Hepatocyte (in vitro differentiated cells): ENCODE results near the gene MAGEF1. TPM values are rescaled to one million over a fixed set of nuclear protein-coding genes. Genes with fewer than 3 reads are reported as not detected.
A peak's percentile ranks its signal among the peaks of the same experiment; 100 is the strongest.

Experiments
- DNase-seq: peaks from one replicate; pipeline ENCODE4 v3.0.0-alpha.2; 2016; ENCODE audit warnings: low spot score
- H2AFZ ChIP-seq: fragments of 200-600 bp; sonication (generic); 2 replicates; pipeline ENCODE4 v1.6.0; 2016; ENCODE audit warnings: antibody characterized with exemption, mild to moderate bottlenecking
- H3K27ac ChIP-seq: fragments of 200-600 bp; sonication (generic); 2 replicates; pipeline ENCODE4 v1.5.1; 2016; ENCODE audit warnings: mild to moderate bottlenecking
- H3K27me3 ChIP-seq: fragments of 200-600 bp; sonication (generic); 2 replicates; pipeline ENCODE4 v1.6.1; 2016
- H3K36me3 ChIP-seq: fragments of 200-600 bp; sonication (generic); replicated peaks from 2 replicates; pipeline ENCODE4 v1.5.1; 2016; ENCODE audit warnings: low read depth; ENCODE audit not compliant: insufficient read depth
- H3K4me1 ChIP-seq: fragments of 200-600 bp; sonication (generic); 2 replicates; pipeline ENCODE4 v1.5.1; 2016; ENCODE audit warnings: mild to moderate bottlenecking, moderate library complexity; ENCODE audit not compliant: insufficient read depth
- H3K4me2 ChIP-seq: fragments of 200-600 bp; sonication (generic); 2 replicates; pipeline ENCODE4 v1.6.0; 2016
- H3K4me3 ChIP-seq: fragments of 200-600 bp; sonication (generic); 2 replicates; pipeline ENCODE4 v1.5.1; 2016; ENCODE audit warnings: mild to moderate bottlenecking
- H3K79me2 ChIP-seq: fragments of 200-600 bp; sonication (generic); 2 replicates; pipeline ENCODE4 v1.6.0; 2017; ENCODE audit warnings: mild to moderate bottlenecking
- H3K9me2 ChIP-seq: fragments of 200-600 bp; sonication (generic); replicated peaks from 2 replicates; pipeline ENCODE4 v1.6.0; 2017; ENCODE audit warnings: mild to moderate bottlenecking; ENCODE audit not compliant: insufficient read depth
- H3K9me3 ChIP-seq: fragments of 200-600 bp; sonication (generic); 2 replicates; pipeline ENCODE4 v1.5.1; 2016; ENCODE audit warnings: low read depth, mild to moderate bottlenecking
- H4K20me1 ChIP-seq: fragments of 200-600 bp; sonication (generic); 2 replicates; pipeline ENCODE4 v1.6.0; 2016; ENCODE audit warnings: mild to moderate bottlenecking; ENCODE audit not compliant: insufficient read depth, poor library complexity, severe bottlenecking
- CTCF ChIP-seq: fragments of 200-600 bp; sonication (generic); IDR thresholded peaks from 2 replicates; pipeline ENCODE4 v1.5.1; 2016; ENCODE audit warnings: antibody characterized with exemption, mild to moderate bottlenecking; ENCODE audit not compliant: poor library complexity
- EZH2 ChIP-seq: fragments of 200-600 bp; sonication (generic); IDR thresholded peaks from 2 replicates; pipeline ENCODE4 v1.6.1; 2016; ENCODE audit warnings: antibody characterized with exemption, mild to moderate bottlenecking, borderline replicate concordance
- EZH2phosphoT487 ChIP-seq: fragments of 200-600 bp; sonication (generic); IDR thresholded peaks from one replicate; pipeline ENCODE4 v1.6.1; 2018; ENCODE audit warnings: antibody characterized with exemption, mild to moderate bottlenecking, low read depth, moderate library complexity; ENCODE audit not compliant: unreplicated experiment, severe bottlenecking
- WGBS: methylation state at CpG from one replicate; pipeline ENCODE4 v1.1.6; 2016; ENCODE audit warnings: low lambda C conversion rate; ENCODE audit errors: missing lambda C conversion rate; 5-methylcytosine and 5-hydroxymethylcytosine counted together
- polyA plus RNA-seq: library from polyadenylated mRNA; unstranded; fragments of >200 nt; fragmentation: Nextera tagmentation; extraction: Ambion mirVana; gene quantifications from 2 replicates; pipeline ENCODE4 v1.2.1, GENCODE V29; 2016
- total RNA-seq: library from RNA; depleted of rRNA; stranded (reverse); fragments of >200 nt; gene quantifications from 2 replicates; pipeline ENCODE4 v1.2.3, GENCODE V29; 2014

MAGEF1 gene
- total and polyA plus RNA-seq, 2 experiments from 2014 or later, result 57.6 to 74.4 TPM

GRCh38 chr3:184756151-184757021 lies 44.5 kb upstream of the MAGEF1 start:
- Histone ChIP-seq H4K20me1 (no peaks in the 10 kb centered on the region), H3K9me3 (no peaks in the 10 kb centered on the region), H3K4me1 (peaks cover 38% of the 10 kb centered on the region), H3K4me2 (peak overlapping the region; percentile 64), H3K36me3 (no peaks in the 10 kb centered on the region), H3K79me2 (no peaks in the 10 kb centered on the region), H2AFZ (no peak overlapping the region), H3K27ac (peak overlapping the region; percentile 89), H3K27me3 (no peaks in the 10 kb centered on the region), H3K4me3 (no peak overlapping the region), H3K9me2 (no peaks in the 10 kb centered on the region)
- WGBS, result 51% methylated on average over 13 of the region's 13 CpGs
- TF ChIP-seq CTCF, result no peak
- TF ChIP-seq EZH2, result no peak
- no peak for TF ChIP-seq EZH2phosphoT487
- no peak for DNase-seq

- Histone ChIP-seq H3K27me3 (no peaks in the 10 kb centered on the region), H2AFZ (no peak overlapping the region), H3K4me1 (peaks cover 33% of the 10 kb centered on the region), H3K79me2 (no peaks in the 10 kb centered on the region), H4K20me1 (no peaks in the 10 kb centered on the region), H3K9me2 (no peaks in the 10 kb centered on the region), H3K9me3 (no peaks in the 10 kb centered on the region), H3K36me3 (no peaks in the 10 kb centered on the region), H3K27ac (no peak overlapping the region), H3K4me3 (no peak overlapping the region), H3K4me2 (no peak overlapping the region)
- 84% methylated on average over 8 of the region's 8 CpGs for WGBS
- TF ChIP-seq EZH2, result no peak
- no peak for TF ChIP-seq CTCF
- TF ChIP-seq EZH2phosphoT487, result no peak
- no peak for DNase-seq
Measured at GRCh38 chr3:184755315-184755731, 43.5 kb upstream of the MAGEF1 start.

GRCh38 chr3:184752361-184752760 lies 40.5 kb upstream of the MAGEF1 start:
- 72% methylated on average over 5 of the region's 5 CpGs for WGBS
- Histone ChIP-seq H3K4me2 (no peak overlapping the region), H3K4me1 (peaks cover 24% of the 10 kb centered on the region), H3K9me2 (no peaks in the 10 kb centered on the region), H4K20me1 (no peaks in the 10 kb centered on the region), H3K4me3 (no peak overlapping the region), H3K79me2 (no peaks in the 10 kb centered on the region), H2AFZ (no peak overlapping the region), H3K36me3 (no peaks in the 10 kb centered on the region), H3K27ac (no peak overlapping the region), H3K9me3 (no peaks in the 10 kb centered on the region), H3K27me3 (no peaks in the 10 kb centered on the region)
- TF ChIP-seq CTCF (no peak), EZH2phosphoT487 (no peak), EZH2 (no peak)
- no peak for DNase-seq
